T-helper 2 cell treated with Interferon-gamma antibody and Interleukin-4, amounts not matched to agents 100 ng/mL and 5 ng/mL, for 36 hours (primary cell): ENCODE data around the gene SMIM24. TPM values are rescaled to one million over a fixed set of nuclear protein-coding genes. Genes with fewer than 3 reads are reported as not detected.
"Not testable (repeated sequence)": the region's sequence is repeated elsewhere in the genome, so short reads cannot be mapped to it uniquely, and the experiment has no call there.

Experiments used
- intact Hi-C: fragments of 100-400 bp; cut with micrococcal nuclease; formaldehyde crosslinking; loops from one replicate; pipeline ENCODE4 v1.15.1; 2023
- total RNA-seq: library from RNA; stranded (reverse); gene quantifications from 2 replicates; pipeline ENCODE4 v1.2.3, GENCODE V29; 2022

Gene SMIM24
- total RNA-seq, 1 donor from 2014 or later: 1.5 TPM

DNA sequence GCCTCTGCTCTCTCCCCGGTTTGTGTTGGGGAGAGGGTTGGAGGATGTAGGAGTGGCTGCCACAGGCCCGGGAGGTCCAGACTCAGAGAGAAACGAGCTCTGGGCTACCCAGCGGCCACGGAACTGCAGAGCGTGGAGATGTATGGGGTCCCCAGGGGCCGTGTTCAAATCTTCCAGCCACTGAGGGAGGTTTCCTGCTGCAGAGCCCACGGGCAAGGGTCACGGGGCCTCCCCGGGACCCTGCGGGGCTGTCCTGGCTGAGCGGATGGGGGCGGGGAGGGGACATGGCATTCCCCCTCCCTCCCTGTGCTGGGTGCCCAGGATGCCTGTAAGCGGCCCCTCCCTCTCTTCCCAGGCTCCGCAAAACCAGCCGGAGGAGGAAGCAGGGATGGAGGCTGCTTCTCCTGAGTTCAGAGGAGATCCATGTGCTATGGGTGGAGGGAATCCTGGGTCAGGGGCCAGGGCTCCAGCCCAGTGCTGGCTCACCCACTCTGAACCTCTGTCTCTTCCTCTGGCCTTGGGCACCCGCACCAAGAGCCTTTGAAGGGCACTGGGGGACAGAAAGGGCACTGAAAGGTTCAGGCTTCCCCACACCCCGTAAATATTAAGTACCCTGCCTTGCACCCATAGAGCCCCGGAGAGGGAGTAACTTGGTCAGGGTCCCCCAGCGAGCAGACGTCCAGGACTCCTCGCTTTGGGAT lies 22.6 kb downstream of the SMIM24 start:
- intact Hi-C loops: no loop called here

DNA sequence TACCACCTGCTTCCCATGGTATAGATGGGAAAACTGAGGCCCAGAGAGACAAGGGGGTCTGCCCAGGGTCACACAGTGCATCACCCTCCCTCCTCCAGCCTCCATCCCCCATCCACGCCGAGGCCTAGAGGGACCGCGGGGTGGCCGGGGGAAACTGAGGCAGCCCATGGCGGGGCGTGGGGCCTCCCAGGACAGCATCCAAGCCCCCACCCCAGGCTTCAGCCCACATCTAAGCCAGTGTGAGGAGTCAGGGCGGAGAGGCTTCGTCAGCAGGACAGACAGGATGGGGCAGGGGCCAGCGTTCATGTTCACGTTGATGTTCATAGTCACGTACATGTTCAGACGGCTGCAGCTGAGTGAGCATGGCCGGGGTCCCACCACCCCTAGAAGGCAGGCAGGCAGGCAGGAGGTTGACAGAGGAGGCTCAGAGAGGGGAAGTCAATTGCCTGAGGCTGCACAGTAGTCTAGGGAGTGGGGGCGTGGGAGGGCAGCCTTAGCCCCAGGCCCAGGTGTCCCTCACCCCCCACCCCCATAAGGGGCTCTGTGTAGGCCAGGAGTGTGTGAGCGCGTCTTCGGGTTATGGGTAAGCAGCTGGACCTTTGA lies 23.3 kb downstream of the SMIM24 start:
- intact Hi-C loops: no loop called here

DNA sequence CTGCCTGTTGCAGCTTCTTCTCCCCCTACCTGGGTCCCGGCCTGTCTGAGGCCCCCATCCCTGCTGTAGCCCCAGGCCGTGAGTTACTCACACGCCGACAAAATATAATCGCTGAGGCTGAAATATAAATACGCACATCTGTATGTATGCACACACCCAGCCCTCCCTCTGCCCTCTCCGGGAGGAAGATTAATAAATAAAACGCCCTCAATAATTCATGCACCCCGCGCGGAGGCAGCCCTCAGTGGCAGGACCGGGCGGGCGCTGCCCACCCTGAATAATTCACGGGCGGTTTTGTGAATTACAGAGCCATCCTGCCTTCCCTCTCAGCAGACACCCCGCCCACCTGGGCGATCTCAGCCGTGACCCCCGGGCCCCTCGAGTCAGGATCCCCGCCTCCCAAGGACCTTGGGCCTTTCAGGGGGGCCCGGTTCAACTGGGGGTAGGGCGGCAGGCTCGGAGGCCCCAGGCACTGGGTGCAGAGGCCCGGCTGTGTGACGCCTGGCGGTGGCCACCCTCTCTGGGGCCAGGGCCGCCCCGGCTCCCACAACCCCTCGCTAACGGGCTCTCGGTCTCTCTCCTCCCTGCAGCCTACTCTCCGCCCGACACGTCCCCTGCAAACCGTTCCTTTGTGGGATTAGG lies 24.2 kb downstream of the SMIM24 start:
- intact Hi-C loops: no loop called here

DNA sequence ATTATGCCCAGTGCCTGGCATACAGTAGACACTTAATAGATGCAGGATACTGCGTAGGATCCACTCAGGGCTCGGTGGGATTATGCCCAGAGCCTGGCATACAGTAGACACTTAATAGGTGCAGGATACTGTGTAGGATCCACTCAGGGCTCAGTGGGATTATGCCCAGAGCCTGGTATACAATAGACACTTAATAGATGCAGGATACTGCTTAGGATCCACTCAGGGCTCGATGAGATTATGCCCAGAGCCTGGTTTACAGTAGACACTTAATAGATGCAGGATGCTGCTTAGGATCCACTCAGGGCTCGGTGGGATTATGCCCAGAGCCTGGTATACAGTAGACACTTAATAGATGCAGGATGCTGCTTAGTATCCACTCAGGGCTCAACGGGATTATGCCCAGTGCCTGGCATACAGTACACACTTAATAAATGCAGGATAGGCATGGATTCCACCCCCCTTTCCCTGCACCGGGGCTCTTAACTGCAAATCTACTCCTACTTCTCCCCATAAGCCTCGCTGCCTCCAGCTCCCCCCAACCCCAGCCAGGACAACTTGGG lies 24.9 kb downstream of the SMIM24 start:
- intact Hi-C loops: no loop called here

DNA sequence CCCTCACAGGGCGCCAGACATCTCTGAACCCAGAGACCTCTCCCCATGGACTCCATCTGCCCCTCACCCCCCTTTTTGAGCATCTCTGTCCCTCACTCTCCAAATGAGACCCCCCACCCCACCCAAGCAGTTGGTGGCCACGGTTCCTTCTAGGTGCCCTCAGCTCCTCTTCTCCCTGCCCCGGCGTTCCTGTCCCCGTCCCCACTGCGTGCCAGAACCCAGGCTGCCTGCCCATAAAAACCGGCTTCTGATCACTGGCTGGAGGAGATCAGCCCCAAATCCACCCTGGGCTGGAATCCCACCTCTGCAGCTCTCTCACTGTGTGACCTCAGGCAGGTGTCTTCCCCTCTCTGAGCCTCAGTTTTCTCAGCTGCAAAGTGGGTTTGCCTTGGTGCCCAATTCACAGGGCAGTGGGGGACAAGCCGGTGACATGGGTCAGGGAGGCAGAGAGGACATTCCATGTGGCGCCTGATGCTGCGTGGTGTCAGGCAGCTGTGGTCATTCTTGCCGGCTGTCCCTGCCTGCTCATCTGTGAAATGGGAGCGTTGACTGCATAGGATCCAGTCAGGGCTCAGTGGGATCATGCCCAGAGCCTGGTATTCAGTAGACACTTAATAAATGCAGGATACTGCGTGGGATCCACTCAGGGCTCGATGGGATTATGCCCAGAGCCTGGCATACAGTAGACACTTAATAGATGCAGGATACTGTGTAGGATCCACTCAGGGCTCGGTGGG lies 25.5 kb downstream of the SMIM24 start:
- intact Hi-C loops: no loop called here

DNA sequence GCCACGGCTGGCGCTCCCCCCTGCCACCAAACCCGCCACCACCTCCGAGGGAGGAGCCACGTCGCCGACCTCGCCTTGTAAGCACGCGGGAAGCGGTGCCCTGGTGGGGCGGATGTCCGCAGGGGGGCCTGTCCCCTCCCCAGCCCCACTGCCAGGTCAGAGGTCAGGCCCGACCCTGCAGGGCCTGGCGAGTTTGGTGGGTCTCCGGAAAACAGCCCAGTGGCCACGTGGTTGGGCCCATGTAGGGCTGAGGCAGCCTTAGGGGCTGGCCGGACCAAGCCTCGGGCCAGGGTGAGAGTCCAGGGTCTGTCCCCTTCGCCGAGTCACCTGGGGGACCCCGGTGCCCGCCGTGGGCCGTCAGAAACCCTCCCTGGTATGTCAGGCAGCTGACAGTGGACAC lies 26.5 kb downstream of the SMIM24 start:
- intact Hi-C loops: no loop called here

DNA sequence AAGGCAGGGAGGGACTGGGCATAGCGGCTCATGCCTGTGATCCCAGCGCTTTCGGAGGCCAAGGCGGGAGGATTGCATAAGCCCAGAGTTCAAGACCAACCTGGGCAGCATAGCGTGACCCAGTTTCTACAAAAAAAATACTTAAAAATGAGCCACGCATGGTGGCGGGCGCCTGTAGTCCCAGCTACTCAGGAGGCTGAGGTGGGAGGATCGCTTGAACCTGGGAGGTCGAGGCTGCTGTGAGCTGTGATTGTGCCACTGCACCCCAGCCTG lies 27.4 kb downstream of the SMIM24 start:
- intact Hi-C loops: not testable (repeated sequence)

DNA sequence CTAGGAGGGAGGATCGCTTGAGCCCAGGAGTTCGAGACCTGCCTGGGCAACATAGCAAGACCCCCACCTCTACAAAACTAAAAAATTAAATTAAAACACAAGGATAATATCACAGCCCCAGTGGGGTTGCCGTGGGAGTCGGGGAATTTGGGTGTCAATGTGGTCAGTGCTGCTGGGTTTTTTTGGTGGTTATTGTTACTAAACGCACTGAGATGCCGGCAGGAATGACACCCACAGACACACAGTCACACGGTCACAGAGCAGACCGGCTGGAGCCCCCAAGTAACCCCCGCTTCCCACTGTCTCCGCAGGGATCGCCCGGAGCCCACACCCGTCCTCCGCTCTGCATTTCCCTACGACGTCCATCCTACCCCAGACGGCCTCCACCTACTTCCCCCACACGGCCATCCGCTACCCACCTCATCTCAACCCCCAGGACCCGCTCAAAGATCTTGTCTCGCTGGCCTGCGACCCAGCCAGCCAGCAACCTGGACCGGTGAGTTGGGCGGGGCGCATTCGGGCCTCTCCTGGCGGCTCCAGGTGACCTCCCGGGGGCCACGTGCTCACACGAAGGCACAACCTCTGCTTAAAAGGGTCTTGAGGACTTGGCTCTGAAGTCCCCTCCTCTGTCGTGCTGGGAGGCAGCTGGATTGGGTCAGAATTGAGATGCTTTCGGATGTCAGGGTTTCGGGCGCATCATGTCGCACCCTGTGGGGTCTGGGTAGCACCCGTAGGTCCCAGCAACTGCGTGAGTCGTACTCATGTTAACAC lies 28.0 kb downstream of the SMIM24 start:
- intact Hi-C loops: no loop called here

DNA sequence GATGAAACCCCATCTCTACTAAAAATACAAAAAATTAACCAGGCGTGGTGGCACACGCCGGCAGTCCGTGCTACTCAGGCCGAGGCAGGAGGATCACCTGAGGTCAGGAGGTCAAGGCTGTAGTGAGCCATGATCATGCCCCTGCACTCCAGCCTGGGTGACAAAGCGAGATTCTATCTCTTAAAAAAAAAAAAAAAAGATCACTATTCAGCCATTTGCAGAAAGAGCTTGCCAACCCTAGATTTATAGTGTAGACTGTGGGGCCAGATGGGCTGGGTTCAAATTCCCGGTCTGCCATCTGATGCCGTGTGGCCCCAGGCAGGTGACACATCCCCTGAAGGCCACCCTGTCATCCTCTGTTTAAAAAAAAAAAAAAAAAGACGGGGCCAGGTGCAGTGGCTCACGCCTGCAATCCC lies 28.9 kb downstream of the SMIM24 start:
- intact Hi-C loops: no loop called here

DNA sequence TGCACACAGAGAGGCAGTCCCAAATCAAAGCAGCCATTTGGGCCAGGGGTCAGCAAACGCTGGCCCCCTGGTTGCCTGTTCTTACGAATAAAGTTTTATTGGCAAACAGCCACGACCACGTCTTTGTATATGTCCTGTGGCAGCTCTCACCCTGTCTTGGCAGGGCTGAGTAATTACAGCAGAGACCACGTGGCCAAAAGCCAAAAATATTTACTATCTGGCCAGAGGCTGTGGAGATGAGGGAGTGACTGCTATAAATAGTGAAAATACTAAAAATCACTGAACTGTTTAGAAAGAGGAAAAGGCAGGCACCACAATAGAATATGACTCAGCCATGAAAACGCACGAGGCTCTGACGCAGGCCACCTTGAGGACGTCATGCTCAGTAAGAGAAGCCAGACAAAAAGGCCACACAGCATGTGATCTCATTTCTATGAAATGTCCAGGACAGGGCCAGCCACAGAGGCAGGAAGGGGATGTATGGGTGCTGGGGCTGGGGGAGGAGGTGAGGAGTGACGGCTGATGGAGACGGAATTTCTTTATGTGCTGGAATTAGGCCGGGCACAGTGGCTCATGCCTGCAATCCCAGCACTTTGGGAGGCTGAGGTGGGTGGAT lies 29.4 kb downstream of the SMIM24 start:
- intact Hi-C loops: no loop called here

DNA sequence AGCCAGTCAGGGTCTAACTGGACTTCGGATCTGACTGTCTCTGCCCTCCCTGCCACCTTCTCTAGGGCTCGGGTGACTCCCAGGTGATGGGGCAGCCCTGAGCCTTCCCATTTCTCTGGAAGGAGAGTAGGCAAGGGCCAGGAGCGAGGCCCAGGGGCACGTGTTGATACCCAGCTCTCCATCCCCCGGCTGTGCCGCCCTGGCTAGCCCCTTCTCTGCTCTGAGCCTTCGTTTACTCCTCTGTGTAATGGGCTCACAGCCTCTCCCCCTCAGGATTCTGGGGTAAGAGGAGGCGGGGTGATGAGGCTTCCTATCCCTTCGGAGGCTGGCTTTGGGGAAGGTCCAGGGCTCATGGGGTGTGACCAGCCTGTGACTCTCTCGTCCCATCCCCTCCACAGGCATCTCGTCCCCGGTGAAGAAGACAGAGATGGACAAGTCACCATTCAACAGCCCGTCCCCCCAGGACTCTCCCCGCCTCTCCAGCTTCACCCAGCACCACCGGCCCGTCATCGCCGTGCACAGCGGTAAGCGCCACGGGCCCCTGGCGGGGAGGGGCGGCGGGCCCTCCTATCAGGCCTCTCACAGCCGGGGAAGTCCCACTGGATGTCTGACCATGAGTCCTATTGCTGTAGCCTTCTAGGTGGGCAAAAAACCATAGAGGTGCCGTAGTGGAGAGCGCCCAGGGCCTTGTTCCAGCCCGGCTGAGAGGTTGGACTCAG lies 31.6 kb downstream of the SMIM24 start:
- intact Hi-C loops: no loop called here

DNA sequence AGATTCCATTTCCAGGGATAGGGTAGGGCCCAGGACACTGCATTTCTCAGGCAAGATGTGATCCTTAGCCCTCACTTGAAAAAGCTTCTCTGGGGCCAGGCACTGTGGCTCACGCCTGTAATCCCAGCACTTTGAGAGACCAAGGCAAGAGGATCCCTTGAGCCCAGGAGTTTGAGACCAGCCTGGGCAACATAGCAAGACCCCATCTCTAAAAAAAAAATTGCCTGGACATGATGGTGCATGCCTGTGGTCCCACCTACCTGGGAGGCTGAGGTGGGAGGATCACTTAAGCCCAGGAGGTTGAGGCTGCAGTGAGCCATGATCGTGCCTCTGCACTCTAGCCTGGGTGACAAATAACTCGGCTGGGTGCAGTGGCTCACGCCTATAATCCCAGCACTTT lies 33.7 kb downstream of the SMIM24 start:
- intact Hi-C loops: not testable (repeated sequence)

DNA sequence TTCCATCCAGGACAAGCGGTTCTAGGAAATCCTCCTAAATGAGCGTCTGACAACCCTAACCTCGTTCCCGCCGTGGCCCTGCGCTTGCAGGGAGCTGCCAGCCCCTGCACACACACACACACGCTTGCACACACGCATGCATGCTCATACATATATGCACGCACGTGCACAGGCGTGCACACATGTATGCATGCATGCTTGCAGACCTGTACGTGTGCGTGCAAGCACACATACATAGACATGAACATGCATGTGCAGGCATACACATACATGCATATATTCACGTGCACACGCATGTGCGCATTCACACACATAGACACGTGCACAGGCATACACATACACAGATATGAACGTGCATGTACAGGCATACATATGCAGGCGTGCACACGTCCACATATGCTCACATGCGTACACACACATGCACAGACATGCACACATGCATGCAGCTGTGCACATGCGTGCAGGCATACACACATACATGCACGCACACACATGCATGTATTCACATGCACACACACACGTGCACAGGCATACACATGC lies 35.6 kb downstream of the SMIM24 start:
- intact Hi-C loops: no loop called here

DNA sequence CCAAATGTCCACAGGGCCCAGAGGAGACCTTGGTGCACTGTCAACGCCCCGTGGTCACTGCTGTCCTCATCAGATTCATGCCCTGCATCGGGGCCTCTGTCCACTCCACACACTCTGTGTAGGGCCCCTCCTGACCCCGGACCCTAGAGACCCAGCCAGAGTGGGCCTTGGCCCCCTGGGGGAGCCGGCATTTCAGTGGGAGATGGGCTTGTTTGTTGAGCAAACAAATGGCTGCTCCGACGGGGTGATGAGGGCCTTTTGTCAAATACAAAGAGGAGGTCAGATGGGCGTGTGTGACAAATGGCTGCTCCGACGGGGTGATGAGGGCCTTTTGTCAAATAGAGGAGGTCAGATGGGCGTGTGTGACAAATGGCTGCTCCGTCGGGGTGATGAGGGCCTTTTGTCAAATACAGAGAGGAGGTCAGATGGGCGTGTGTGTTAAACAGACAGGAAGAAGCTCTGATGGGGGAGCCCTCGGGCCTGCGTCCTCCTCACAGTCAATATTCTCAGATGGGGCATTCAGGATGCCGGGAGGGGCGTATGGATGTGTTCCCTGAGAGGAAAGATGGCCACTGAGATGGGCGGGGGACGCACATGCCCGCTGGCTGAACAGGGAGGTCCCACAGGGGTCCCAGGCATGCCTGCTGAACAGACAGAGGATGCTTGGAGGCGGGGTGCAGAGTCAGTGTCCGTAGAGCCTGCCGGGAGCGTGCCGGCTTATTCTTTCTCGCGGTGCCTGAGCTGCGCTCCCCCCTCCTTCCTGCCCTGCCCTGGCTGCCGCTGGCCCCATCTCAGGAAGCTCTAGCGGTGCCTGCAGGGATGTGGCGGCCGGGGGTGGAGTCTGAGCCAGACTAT lies 36.3 kb downstream of the SMIM24 start:
- intact Hi-C loops: no loop called here

DNA sequence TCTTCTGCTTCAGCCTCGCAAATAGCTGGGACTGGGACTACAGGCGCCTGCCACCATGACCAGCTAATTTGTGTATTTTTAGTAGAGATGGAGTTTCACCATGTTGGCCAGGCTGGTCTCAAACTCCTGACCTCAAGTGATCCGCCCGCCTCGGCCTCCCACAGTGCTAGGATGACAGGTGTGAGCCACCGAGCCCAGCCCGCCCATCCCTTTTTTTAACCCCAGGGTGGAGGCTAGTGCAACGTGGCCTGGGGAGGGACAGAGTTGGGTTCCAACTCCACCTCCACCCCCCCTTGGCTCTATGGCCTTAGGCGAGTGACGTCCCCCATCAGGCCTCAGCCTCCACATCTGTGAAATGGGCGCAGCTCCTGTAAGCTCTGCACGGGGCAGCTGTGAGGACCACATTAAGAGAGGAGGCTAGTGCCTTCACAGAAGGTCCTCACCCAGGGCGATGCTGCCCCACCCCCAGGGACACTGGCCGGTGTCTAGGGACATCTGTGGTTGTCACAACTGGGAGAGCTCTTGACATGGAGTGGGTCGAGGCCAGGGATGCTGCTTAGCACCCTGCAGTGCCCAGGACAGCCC lies 37.7 kb downstream of the SMIM24 start:
- intact Hi-C loops: no loop called here

DNA sequence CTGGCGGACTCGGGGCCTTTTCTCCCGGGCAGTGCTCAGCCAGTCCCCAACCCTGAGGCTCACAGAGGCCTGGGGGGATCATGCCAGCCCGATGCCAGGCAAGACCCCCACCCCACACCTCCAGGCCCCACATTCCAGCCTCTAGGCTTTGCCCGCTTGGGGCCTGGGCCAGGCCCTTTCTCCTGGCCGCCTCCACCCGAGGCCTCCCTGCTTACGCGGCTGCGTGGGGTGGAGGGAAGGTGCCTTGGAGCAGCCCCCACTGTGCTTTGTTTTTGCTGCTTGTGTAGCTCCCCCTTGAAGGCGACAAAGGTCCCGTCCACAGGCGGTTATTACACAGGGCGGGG lies 38.4 kb downstream of the SMIM24 start:
- intact Hi-C loops: no loop called here

DNA sequence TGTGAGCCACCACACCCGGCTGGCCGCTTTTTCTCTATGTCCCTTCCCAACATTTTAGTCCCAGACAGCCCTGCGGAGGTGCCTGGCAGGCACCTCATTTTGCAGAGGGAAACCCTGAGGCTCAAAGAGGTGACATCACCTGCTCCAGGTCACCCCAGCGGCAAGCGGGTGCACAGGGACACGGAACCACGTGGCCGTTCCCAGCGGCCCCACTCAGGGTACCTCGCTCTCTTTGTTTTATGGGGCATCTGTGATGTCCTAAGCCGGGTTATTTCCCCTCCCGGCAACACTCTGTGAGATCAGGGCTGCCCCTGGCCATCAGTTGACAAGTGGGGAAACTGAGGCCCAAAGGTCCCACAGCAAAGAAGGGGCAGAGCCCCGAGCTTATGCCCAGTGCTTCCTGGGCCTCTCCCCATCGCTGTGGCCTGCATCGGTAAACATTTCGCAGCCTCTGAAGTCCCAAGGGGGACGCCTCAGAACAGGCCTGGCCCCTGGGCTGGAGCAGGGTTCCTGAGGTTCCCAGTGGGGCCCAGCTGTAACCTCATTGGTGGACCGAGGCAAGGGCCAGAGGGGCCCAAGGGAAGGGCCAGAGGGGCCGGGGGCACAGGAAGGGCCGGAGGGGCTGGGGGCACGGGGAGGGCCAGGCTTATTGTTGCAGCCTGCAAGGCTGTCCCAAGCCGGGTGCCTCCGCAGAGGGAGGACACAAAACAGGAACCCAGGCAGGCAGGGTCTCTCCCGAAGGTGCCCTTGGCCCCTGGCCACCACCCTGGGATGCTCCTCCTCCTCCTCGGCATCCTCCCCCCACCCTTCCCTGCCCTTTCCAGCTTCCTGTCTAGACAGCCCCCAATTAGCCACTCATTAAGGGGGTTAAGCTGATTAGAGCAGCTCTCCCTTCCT lies 39.0 kb downstream of the SMIM24 start:
- intact Hi-C loops: no loop called here

DNA sequence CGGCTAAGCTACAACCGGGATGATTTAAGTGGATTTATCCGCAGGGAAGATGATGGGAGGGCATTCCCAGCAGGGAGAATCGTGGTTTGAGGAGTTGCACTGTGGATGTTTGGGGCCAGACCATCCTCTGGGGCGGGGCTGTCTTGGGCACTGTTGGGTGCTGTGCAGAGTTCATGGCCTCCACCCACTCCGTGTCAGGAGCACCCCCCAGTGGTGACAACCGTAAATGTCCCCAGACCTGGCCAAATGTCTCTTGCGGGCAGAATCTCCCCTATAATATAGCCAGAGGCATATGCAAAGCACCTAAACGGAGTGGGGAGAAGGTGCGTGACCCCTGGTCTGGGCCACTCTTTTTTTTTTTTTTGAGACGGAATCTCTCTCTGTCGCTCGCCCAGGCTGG lies 40.2 kb downstream of the SMIM24 start:
- intact Hi-C loops: no loop called here
